ENCODE data around the gene ATP8B4.
"Not testable (repeated sequence)": the region's sequence is repeated elsewhere in the genome, so short reads cannot be mapped to it uniquely, and the experiment has no call there.

The ATP8B4 gene

GRCh38 chr15:50003786-50004334, 115.2 kb downstream of the ATP8B4 start:
- DNase-seq, result peak; percentile 88

GRCh38 chr15:49991587-49991986, 127.4 kb downstream of the ATP8B4 start:
- DNase-seq, result no peak

DNA sequence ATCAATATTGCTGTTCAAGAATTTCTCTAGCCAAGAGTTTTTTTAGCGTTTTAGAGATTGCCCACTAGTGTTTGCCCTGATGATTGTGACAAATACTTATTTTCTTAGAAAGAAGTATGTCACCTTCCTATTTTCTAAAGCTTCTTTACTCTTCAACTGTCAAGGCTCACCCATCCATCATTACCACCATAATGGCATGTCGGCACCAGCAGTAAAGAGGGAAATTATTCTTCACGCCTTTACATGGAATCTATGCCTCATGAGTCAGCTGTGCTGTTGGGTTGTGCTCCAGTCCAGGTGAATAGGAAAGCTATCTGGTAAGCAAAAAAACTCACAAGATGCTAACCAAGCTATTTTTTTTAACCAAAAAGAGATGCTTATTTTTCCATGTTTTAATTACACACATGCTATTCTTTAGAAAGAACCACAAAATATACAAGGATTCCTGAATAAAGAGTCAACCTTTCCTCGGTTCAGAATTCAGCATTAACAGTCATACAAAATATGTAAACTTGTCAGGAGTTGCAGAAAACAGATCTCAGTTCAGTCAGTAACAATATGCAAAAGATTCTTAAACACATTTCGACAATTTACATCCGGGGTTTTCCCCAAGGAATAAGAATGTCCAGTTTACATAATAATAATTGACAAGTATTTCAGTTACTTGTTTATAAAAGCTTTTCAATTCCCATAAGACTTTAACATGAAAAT, 128.0 kb downstream of the ATP8B4 start:
- no peak for DNase-seq

GRCh38 chr15:49989498-49989897, 129.5 kb downstream of the ATP8B4 start:
- no peak for DNase-seq

GRCh38 chr15:49988766-49989165, 130.3 kb downstream of the ATP8B4 start:
- DNase-seq, result no peak

GRCh38 chr15:49987896-49988295, 131.1 kb downstream of the ATP8B4 start:
- no peak for DNase-seq

DNA sequence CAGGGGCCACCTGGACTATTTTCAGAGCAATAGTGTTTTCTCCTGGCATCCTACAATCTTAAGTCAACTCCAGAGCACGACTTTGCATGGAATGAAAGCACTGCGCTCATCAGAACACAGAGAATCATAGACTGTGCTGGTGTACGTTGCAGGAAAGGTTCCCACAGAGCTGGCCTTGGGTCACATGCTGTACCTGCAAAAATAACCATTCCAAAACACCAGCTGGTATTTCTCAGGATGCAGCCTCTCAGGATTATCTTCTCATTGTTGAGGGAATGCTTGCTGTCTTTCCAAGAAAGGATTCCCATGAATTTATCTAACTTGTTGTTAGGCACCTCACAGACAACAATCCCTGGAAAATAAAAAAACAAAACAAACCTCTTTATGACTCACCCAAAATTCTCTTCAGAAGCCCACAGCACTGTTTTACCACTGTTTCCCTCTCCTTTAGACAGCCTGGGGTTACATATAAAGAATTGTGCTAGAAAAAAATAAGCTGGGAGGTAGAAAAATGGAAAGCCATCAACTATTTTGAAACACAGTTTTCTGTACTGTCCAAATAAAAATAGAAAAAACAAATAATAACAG, 131.7 kb downstream of the ATP8B4 start:
- DNase-seq, result no peak

DNA sequence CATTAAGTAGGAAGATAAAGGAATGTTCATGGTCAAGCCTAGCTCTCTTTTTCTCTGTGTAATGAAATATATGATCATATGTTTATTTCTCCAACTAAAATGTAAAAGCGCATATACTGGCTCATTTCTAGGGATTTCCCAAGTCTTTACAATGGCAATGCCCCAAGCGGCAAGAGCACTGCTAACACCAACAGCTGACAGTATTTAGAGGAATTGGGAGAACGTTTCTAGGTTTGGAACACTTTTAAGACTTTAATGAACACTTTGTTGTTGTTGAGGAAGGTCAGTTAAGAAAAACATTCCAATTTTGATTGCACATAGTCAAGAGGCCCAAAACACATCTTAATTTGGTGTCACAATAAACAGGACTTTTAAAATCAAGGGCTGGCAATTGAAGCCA, 132.7 kb downstream of the ATP8B4 start:
- DNase-seq, result no peak

- no peak for DNase-seq
Observed at GRCh38 chr15:49985463-49985862, 133.6 kb downstream of the ATP8B4 start.

GRCh38 chr15:49984436-49984835, 134.6 kb downstream of the ATP8B4 start:
- DNase-seq, result no peak

DNA sequence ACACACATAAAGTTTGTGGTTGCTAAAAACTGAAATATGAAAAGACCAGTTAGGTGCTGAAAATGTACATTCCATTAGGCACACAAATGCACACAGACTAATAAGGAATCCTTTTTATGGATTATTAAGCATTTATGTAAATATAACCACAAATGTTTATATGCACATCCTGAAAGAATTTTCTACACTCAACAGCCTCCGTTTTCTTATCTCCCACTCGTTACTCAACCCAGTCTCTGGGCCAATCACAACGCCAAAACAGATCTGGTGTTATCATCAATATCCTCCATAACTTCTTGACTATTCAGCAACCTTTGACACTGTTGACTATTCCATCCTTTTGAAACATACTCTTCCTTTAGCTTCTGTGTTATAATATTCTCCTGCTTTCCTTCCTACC, 136.4 kb downstream of the ATP8B4 start:
- no peak for DNase-seq

GRCh38 chr15:49979705-49980382, 139.2 kb downstream of the ATP8B4 start:
- no peak for DNase-seq

DNA sequence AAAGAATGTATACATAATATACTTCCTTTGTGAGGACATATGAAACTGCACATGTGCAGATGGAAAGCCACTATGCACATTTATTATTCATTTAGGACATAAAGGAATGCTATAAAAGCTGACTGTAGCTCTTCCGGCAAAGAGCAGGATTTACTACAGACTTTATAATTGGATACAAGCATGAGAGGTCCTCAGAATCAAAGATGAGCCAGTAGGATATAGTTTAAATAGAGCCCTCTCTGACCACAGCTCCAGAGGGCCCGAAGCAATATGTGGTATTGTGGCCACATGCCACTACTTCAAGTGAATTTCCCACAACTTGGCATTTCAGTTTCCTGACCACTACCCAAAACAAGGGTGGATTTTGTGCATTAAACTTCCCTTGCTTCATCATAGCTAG, 140.9 kb downstream of the ATP8B4 start:
- peak; percentile 42 for DNase-seq

DNA sequence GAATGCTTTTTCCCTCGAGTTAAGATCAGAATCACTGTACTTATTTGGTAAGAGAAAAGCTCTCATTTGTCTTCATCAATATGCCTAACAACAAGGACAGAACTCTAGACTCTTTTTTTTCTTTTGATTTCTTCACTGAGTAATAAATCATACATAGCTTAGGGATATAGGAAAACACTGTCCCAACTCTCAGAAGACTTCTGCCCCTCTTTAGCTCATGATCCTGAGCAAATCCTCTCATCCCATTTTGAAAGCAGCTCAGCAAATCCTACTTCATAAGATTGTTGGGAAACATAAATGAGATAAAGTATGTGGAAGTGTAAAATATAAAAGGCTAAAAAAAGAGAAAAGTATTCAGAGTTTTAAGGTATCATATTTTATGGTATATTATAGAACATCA, 141.7 kb downstream of the ATP8B4 start:
- DNase-seq, result no peak

DNA sequence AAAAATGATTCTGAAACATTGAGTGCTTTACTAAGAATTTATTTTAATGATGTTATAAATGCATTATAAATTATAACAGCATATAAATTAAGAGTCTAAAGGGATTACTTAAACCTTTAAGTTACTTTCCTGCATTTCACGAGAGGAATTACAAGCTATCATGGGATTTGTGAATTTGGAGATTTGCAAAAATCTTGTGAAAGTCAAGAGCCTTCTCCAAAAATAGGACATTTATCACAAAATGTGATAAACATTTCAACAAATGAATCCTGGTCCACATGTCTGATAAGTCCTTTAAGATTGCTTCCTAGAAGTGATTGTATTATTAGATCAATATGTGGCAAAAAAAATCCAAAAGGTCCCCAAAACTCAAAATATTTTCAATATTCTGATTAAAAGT, 154.5 kb downstream of the ATP8B4 start:
- DNase-seq, result no peak

GRCh38 chr15:49964061-49964460, 155.0 kb downstream of the ATP8B4 start:
- no peak for DNase-seq

DNA sequence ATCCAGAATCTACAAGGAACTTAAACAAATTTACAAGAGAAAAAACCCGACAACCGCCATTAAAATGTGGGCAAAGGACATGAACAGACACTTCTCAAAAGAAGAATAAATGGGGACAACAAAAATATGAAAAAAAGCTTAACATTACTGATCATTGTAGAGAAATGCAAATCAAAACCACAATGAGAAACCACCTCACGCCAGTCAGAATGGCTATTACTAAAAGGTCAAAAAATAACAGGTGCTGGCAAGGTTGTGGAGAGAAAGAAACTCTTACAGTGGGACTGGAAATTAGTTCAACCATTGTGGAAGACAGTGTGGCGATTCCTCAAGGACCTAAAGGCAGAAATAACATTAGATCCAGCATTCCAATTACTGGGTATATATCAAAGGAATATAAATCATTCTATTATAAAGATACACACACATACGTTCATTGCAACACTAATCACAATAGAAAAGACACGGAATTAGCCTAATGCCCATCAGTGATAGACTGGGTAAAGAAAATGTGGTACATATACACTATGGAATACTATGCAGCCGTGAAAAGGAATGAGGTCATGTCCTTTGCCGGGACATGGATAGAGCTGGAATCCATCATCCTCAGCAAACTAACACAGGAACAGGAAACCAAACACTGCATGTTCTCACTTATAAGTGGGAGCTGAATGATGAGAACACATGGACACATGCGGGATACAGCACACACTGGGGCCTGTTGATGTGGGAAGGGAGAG, 155.8 kb downstream of the ATP8B4 start:
- not testable (repeated sequence) for DNase-seq

- DNase-seq, result no peak
Observed at GRCh38 chr15:49962044-49962602, 156.9 kb downstream of the ATP8B4 start.

- no peak for DNase-seq
Observed at GRCh38 chr15:49953421-49953820, 165.6 kb downstream of the ATP8B4 start.

DNA sequence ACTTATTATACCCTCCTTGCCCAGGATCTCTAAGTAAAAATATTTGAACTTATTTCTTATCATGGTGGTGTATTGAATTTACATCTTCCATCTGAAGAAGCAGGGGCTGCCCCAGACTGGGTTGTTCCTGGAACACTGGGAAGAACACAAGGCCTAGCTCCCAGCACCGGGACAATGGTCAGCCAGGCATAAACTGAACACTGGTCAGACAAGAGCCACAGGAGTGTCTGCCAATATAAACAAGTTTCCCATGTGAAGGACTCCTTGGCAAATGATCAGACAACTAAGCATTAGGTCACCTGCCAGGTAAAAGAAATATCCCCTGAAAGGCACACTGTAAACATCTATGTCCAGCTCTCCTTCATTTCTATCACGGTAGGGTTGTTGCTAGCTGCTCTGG, 172.4 kb downstream of the ATP8B4 start:
- DNase-seq, result no peak

DNA sequence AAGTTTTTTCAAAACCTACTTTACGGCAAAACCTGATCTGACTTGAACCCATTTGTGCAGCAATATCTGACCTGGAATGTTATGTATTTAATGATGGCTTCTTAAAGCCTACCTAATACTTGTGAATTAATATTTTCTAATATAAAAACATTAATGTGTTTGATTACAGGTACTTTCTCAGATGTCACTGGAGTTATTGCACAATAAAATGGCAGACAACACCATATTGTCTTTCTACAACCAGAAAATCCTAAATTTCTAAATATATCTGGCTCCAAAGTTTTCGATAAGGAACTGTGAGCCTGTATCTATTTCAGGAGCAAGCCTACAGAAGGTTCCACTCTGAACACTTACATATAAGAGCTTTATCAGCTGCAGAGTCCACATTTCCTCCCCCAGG, 184.5 kb downstream of the ATP8B4 start:
- DNase-seq, result no peak

GRCh38 chr15:49927189-49927861, 191.7 kb downstream of the ATP8B4 start:
- no peak for DNase-seq
